GM12891 (cell line): ENCODE data around the gene TXNDC5.

ENCODE experiments used
- PAX5 ChIP-seq: IDR thresholded peaks from 2 replicates; pipeline ENCODE4 v1.6.1; 2011; ENCODE audit warnings: low read length, moderate library complexity, mild to moderate bottlenecking; ENCODE audit not compliant: insufficient read depth, severe bottlenecking
- POLR2A ChIP-seq: IDR thresholded peaks from 2 replicates; pipeline ENCODE4 v1.6.1; 2011; ENCODE audit warnings: low read depth, low read length, control low read depth
- POLR2AphosphoS5 ChIP-seq: IDR thresholded peaks from 2 replicates; pipeline ENCODE4 v1.6.1; 2011; ENCODE audit warnings: low read depth, low read length, control low read depth
- SPI1 ChIP-seq: IDR thresholded peaks from 2 replicates; pipeline ENCODE4 v1.6.1; 2011; ENCODE audit warnings: low read depth, low read length, control low read depth
- TAF1 ChIP-seq: IDR thresholded peaks from 2 replicates; pipeline ENCODE4 v1.6.1; 2011; ENCODE audit warnings: low read depth, low read length, control low read depth

- TF ChIP-seq POLR2A: no peak
- TF ChIP-seq PAX5: no peak
- TF ChIP-seq POLR2AphosphoS5: no peak
- no peak for TF ChIP-seq SPI1
- no peak for TF ChIP-seq TAF1
These were observed 76.9 kb downstream of the TXNDC5 start for GRCh38 chr6:7833751-7834070.
